Ectodermal cell (in vitro differentiated cells): ENCODE results near the gene PATE2. TPM values are rescaled to one million over a fixed set of nuclear protein-coding genes. Genes with fewer than 3 reads are reported as not detected.

ENCODE experiments used
- H3K27ac ChIP-seq: 2 replicates; pipeline ENCODE4 v1.7.0; 2013; ENCODE audit warnings: mild to moderate bottlenecking, low read depth, low read length; ENCODE audit not compliant: insufficient read depth, poor library complexity, severe bottlenecking
- H3K27me3 ChIP-seq: 2 replicates; pipeline ENCODE4 v1.7.0; 2013; ENCODE audit warnings: mild to moderate bottlenecking, low read length; ENCODE audit not compliant: insufficient read depth, control insufficient read depth, poor library complexity, severe bottlenecking
- H3K36me3 ChIP-seq: one replicate; pipeline ENCODE4 v1.7.0; 2013; ENCODE audit warnings: low read length; ENCODE audit not compliant: control insufficient read depth, insufficient read depth
- H3K4me1 ChIP-seq: one replicate; pipeline ENCODE4 v1.7.0; 2013; ENCODE audit warnings: low read length; ENCODE audit not compliant: control insufficient read depth, insufficient read depth
- H3K4me3 ChIP-seq: 2 replicates; pipeline ENCODE4 v1.7.0; 2013; ENCODE audit warnings: low read depth, low read length, control low read depth; ENCODE audit not compliant: insufficient read depth
- H3K9me3 ChIP-seq: 2 replicates; pipeline ENCODE4 v1.7.0; 2013; ENCODE audit warnings: mild to moderate bottlenecking, low read length, moderate library complexity; ENCODE audit not compliant: control insufficient read depth
- WGBS, 2 experiments: methylation state at CpG; one replicate each; pipeline ENCODE4 v1.1.7; 2013; ENCODE audit warnings: missing lambda C conversion rate in 2 of 2; 5-methylcytosine and 5-hydroxymethylcytosine counted together
- polyA plus RNA-seq, 4 experiments: library from polyadenylated mRNA; stranded (reverse); fragments of 50-300 nt; gene quantifications; one replicate each; pipeline ENCODE4 v1.2.3, GENCODE V29; 2013

PATE2 gene
- not detected for polyA plus RNA-seq (2013, experiment 1 of 4)
- polyA plus RNA-seq (2013, experiment 2 of 4): not detected
- not detected for polyA plus RNA-seq (2013, experiment 3 of 4)
- polyA plus RNA-seq (2013, experiment 4 of 4): not detected

GRCh38 chr11:125778728-125779127 is at the start of gene PATE2:
TSS of gene PATE2 (minus strand) at chr11:125778828. CDS start at chr11:125778773, 55 bp downstream.
- no peak within 1 kb of the TSS for H3K27ac ChIP-seq
- H3K4me3 ChIP-seq: no peak within 1 kb of the TSS
- no peaks in the 10 kb centered on the region for H3K4me1 ChIP-seq
- no peaks in the 10 kb centered on the region for H3K36me3 ChIP-seq
- H3K9me3 ChIP-seq: no peaks in the 10 kb centered on the region
- no peaks in the 10 kb centered on the region for H3K27me3 ChIP-seq

GRCh38 chr11:125807909-125808308 is 29.3 kb upstream of the PATE2 start:
- Histone ChIP-seq H3K9me3 (no peaks in the 10 kb centered on the region), H3K36me3 (no peaks in the 10 kb centered on the region), H3K27me3 (no peaks in the 10 kb centered on the region), H3K27ac (no peak overlapping the region), H3K4me3 (no peak overlapping the region), H3K4me1 (no peaks in the 10 kb centered on the region)
- WGBS, 2 experiments: 97% methylated on average over 1 of the region's 1 CpG

DNA sequence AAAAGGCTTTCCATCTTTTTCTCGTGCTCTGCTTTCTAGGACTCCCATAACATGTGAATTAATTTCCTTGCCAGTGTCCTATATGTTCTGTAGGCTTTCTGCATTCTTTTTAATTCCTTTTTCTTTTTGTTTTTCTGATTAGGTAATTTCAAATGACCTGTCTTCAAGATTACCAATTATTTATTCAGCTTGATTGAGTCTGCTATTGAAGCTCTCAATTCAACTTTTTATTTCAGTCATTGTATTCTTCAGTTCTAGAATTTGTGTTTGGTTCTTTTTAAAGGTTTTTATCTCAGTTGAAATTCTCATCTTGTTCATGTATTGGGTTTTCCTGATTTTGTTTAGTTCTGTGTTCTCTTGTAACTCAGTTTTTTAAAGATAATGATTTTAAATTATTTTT is 23.8 kb upstream of the PATE2 start:
- 0% methylated on average over 1 of the region's 1 CpG for WGBS, 2 experiments
- Histone ChIP-seq H3K4me3 (no peak overlapping the region), H3K27ac (no peak overlapping the region), H3K9me3 (no peaks in the 10 kb centered on the region), H3K36me3 (no peaks in the 10 kb centered on the region), H3K27me3 (no peaks in the 10 kb centered on the region), H3K4me1 (no peaks in the 10 kb centered on the region)

- no peaks in the 10 kb centered on the region for H3K4me1 ChIP-seq
- no peaks in the 10 kb centered on the region for H3K9me3 ChIP-seq
- H3K36me3 ChIP-seq: no peaks in the 10 kb centered on the region
- H3K27ac ChIP-seq: no peak overlapping the region
- no peak overlapping the region for H3K4me3 ChIP-seq
- no peaks in the 10 kb centered on the region for H3K27me3 ChIP-seq
- WGBS, 2 experiments: 83 to 85% methylated on average over 1 of the region's 2 CpGs
Measured at GRCh38 chr11:125799808-125800207, 21.2 kb upstream of the PATE2 start.

GRCh38 chr11:125797641-125798040 is 19.0 kb upstream of the PATE2 start:
- H3K4me1 ChIP-seq: no peaks in the 10 kb centered on the region
- H3K27ac ChIP-seq: no peak overlapping the region
- no peaks in the 10 kb centered on the region for H3K36me3 ChIP-seq
- H3K9me3 ChIP-seq: no peaks in the 10 kb centered on the region
- no peak overlapping the region for H3K4me3 ChIP-seq
- no peaks in the 10 kb centered on the region for H3K27me3 ChIP-seq
- WGBS, 2 experiments: 46 to 52% methylated on average over 4 of the region's 4 CpGs

- no peak overlapping the region for H3K27ac ChIP-seq
- H3K9me3 ChIP-seq: no peaks in the 10 kb centered on the region
- no peaks in the 10 kb centered on the region for H3K36me3 ChIP-seq
- H3K4me3 ChIP-seq: no peak overlapping the region
- WGBS, 2 experiments: 94 to 95% methylated on average over 2 to 4 of the region's 4 CpGs
- no peaks in the 10 kb centered on the region for H3K4me1 ChIP-seq
- no peaks in the 10 kb centered on the region for H3K27me3 ChIP-seq
Measured at GRCh38 chr11:125790825-125791224, 12.2 kb upstream of the PATE2 start.

GRCh38 chr11:125787827-125788226 is 9.2 kb upstream of the PATE2 start, which contains the start of gene PATE3:
TSS of gene PATE3 (plus strand) at chr11:125788127. CDS start at chr11:125788152, 25 bp downstream.
- Histone ChIP-seq H3K9me3 (no peaks in the 10 kb centered on the region), H3K4me3 (no peak within 1 kb of the TSS), H3K27me3 (no peaks in the 10 kb centered on the region), H3K36me3 (no peaks in the 10 kb centered on the region), H3K4me1 (no peaks in the 10 kb centered on the region), H3K27ac (no peak within 1 kb of the TSS)
- WGBS, 2 experiments: 92 to 98% methylated on average over 2 of the region's 2 CpGs

GRCh38 chr11:125784678-125785077 is 6.0 kb upstream of the PATE2 start:
- no peak overlapping the region for H3K27ac ChIP-seq
- no peaks in the 10 kb centered on the region for H3K27me3 ChIP-seq
- WGBS, 2 experiments: 78 to 82% methylated on average over 2 of the region's 2 CpGs

DNA sequence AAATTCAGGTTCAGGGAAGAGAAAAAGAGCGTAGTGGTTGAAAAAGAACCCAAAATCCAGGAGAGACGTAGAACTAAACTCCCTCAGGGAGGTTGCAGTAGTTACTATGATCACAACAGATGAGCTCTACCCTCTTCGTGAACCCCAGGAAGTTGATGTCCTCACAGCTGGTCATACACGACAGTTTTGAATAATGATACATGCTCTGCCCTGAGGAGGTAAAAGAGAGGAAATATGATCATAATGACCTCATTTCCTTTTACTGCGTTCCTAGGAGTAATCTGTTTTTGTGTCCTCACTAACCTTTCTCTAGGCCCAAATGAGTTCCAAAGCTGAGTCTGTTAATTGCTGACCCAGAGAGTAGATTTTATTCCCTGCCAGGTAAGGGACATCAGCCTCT is 1.3 kb downstream of the PATE2 start:
- H3K27me3 ChIP-seq: no peaks in the 10 kb centered on the region
- H3K4me1 ChIP-seq: no peaks in the 10 kb centered on the region
- no peaks in the 10 kb centered on the region for H3K36me3 ChIP-seq
- 82 to 94% methylated on average over 5 of the region's 5 CpGs for WGBS, 2 experiments
- H3K9me3 ChIP-seq: no peaks in the 10 kb centered on the region
- H3K4me3 ChIP-seq: no peak overlapping the region
- H3K27ac ChIP-seq: no peak overlapping the region

More at GRCh38 chr11:125784678-125785077, 6.0 kb upstream of the PATE2 start:
- Histone ChIP-seq H3K4me3 (no peak overlapping the region), H3K9me3 (no peaks in the 10 kb centered on the region), H3K4me1 (no peaks in the 10 kb centered on the region), H3K36me3 (no peaks in the 10 kb centered on the region)

GRCh38 chr11:125773516-125773915 is 5.1 kb downstream of the PATE2 start:
- H3K27ac ChIP-seq: no peak overlapping the region
- no peaks in the 10 kb centered on the region for H3K36me3 ChIP-seq
- no peak overlapping the region for H3K4me3 ChIP-seq
- WGBS, 2 experiments: 90 to 91% methylated on average over 3 of the region's 3 CpGs
- no peaks in the 10 kb centered on the region for H3K4me1 ChIP-seq
- H3K9me3 ChIP-seq: no peaks in the 10 kb centered on the region
- no peaks in the 10 kb centered on the region for H3K27me3 ChIP-seq
